Stimulated activated CD4-positive, alpha-beta T cell treated with anti-CD3 and anti-CD28 coated beads, Interleukin-15, amount 100 ng/mL, for 48 hours (primary cell): ENCODE measurements around the gene RAB5B.
A peak's percentile ranks its signal among the peaks of the same experiment; 100 is the strongest.
"Not testable (repeated sequence)": the region's sequence is repeated elsewhere in the genome, so short reads cannot be mapped to it uniquely, and the experiment has no call there.

ENCODE experiments used
- DNase-seq, 2 donors: peaks; one replicate each; pipeline ENCODE4 v3.0.0-alpha.2; 2020; ENCODE audit warnings: low read depth in 2 of 2

The RAB5B gene

DNA sequence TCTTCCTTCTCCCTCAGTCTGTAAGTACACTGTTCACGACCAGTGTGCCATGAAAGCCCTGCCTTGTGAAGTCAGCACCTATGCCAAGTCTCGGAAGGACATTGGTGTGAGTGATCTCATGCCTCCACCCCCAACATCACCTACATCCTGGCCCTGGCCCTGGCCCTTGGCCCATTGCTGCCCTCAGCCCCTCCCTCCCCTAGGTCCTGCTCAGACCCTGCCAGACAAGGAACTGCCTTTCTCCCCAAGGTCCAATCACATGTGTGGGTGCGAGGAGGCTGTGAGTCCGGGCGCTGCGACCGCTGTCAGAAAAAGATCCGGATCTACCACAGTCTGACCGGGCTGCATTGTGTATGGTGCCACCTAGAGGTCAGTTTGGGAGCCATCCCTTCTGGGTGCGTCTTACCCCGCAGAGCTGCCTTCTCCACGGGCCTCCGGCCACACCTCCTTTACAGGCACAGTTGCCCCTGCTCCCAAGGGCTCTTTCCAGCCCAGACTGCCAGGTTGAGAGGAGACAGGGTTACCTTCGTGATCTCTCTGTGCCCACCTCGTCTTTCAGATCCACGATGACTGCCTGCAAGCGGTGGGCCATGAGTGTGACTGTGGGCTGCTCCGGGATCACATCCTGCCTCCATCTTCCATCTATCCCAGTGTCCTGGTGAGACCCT, 33.7 kb upstream of the RAB5B start:
- DNase-seq, result peak; percentile 64 to 78

GRCh38 chr12:55942055-55942454, 31.8 kb upstream of the RAB5B start:
- no peak for DNase-seq

DNA sequence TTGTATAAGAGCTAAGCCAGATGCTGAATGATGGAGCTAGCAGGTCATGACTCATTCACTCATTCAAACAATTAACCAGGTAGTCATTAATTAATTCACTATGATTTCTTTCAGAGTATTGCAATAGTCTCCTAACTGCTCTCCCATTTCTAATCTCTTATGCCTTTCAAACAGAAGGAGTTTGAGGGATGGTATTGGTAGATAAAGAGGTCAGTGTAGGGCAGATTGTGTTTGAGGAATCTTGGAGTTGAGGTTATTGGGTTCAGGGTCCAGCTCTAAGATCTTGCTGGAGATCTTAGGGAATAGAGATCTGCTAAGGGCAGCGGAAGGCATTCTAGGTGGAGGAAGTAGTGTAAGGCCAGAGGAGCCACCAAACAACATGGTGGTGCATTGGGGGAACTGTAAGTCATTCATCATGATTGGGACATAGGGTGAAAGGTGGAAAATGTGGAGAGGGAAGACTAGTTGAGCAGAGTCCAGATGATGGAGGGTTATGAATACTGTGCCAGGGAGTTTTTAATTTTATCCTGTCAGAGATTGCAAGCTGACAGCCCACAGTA, 31.2 kb upstream of the RAB5B start:
- no peak for DNase-seq

GRCh38 chr12:55946553-55946952, 27.3 kb upstream of the RAB5B start:
- DNase-seq, result no peak

DNA sequence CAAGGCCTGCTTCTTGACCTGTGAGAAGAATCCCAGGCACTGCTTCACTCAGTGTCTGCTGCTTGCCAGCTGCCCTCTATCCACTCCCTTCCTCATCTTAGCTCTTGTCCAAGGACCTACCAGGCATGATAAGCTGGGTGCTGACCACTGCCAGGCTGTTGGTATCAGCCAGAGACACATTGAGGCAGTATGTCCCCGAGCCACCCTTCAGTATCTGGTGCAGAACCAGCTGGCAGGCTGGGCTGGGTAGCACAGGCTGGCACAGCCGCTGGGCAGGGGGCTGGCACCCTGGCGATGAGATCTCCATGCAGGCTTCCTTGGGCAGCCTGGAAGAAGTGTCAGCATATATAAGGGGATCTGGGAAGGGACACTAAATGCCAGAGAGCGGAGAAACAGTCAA, 18.5 kb upstream of the RAB5B start:
- DNase-seq, result no peak

DNA sequence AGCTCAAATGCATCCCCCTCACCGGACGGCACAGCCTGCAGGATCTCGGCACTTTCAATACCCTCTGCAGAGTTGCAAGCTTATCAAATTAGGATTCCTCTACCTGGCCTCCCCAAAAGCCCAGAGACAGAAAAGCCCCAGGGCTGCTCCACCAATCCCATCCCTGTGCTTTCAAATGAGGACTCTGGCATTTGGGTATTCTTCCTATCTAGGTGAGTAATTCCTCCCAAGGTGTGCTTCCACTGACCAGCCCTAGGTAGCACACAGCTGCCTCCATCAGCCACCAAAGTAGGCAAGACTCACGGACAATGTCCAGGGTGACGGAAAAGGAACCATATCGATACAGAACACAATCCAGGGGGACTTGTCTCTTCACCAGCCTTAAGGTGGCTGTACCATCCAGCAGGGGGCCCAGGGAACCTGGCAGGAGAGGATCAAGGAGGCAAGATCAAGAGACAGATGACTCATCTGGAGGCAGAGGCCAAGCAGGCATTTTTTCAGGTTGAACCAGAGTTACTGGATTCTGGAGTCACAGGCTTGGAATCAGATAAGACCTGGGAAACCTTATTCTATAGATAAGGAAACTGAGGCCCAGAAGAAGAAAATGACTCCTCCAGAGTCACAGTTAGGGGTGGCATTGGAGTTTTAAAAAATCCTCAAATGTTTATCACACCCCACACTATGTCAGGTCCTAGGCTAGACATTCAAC, 17.9 kb upstream of the RAB5B start:
- peak in 1 of 2 donors; percentile 32 for DNase-seq

- no peak for DNase-seq
Observed at GRCh38 chr12:55957106-55957859, 16.6 kb upstream of the RAB5B start.

- DNase-seq, result no peak
Observed at GRCh38 chr12:55963760-55964159, 10.1 kb upstream of the RAB5B start.

DNA sequence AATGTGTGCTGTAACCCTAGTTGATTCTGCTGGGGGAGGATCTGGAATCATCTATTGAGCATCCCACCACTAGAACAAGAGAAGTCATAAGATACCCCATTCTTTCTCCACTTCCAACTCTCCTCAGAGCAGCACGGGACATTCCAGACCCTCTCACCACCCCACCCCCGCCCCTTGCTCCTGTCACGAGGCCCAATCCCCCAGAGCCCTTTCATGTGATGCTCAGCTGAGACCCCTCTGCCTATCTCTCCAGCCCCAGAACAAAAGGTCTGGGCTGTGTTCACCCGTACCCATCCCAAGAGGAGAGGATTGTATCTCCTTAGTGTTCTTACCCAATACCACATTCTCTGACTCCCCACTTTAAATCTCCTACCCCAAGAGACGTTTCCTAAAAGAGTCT, 8.6 kb upstream of the RAB5B start:
- DNase-seq, result no peak

- DNase-seq, result no peak
Observed at GRCh38 chr12:55965941-55966407, 7.9 kb upstream of the RAB5B start, which contains the start of gene PMEL. TSS of gene PMEL (minus strand) at chr12:55966042. CDS start at chr12:55966011, 31 bp downstream.

DNA sequence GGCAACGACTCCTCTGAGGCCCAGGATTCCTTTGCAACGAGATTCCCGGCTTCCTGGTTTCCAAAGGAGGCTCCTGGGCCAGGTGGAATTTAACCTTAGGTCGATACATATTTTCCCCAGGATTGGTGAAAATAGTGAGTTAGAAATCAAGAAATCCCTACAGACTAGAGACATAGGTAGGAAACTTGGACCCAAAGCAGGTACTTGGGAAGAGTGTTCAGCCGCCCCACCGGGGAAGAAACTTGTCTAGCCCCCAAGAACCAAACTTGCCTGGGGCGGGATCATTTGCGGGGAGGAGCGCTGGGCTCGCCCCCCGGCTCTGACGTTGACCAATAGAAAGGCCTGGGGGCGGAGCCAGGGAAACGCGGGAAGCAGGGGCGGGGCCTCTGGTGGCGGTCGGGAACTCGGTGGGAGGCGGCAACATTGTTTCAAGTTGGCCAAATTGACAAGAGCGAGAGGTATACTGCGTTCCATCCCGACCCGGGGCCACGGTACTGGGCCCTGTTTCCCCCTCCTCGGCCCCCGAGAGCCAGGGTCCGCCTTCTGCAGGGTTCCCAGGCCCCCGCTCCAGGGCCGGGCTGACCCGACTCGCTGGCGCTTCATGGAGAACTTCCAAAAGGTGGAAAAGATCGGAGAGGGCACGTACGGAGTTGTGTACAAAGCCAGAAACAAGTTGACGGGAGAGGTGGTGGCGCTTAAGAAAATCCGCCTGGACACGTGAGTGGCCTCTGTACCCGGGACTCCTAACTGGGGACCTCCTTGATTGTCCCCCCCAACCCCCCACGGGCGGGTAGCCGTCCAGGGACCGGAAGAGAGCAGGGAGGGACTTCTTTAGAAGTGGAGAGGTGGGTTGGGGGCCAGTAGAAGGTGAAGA, 7.2 kb upstream of the RAB5B start, which contains the start of gene CDK2:
TSS of gene CDK2 (plus strand) at position 423 of the 874 bp plus-strand sequence. CDS start at position 602, 179 bp downstream.
- DNase-seq, result peak; percentile 81 to 93

DNA sequence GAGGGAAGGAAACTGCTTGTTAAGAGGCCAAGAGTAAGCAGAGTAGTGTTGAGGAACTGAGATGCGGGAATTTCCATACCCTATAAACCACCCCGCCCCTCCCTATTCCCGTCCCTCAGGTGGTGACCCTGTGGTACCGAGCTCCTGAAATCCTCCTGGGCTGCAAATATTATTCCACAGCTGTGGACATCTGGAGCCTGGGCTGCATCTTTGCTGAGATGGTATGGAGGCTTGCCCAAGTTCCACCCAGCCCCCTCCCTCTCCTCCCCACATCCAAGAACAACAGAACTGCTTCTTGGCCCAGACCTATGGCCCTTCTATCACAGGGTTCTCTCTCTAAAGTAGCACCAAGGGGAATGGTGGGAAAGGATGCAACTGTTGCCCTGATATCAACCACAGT, 4.5 kb upstream of the RAB5B start:
- DNase-seq, result no peak

- no peak for DNase-seq
Observed at GRCh38 chr12:55970775-55971174, 3.1 kb upstream of the RAB5B start.

DNA sequence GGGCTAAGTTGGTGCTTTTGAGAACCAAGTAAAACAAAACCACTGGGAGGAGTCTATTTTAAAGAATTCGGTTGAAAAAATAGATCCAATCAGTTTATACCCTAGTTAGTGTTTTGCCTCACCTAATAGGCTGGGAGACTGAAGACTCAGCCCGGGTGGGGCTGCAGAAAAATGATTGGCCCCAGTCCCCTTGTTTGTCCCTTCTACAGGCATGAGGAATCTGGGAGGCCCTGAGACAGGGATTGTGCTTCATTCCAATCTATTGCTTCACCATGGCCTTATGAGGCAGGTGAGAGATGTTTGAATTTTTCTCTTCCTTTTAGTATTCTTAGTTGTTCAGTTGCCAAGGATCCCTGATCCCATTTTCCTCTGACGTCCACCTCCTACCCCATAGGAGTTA, 1.8 kb upstream of the RAB5B start:
- no peak for DNase-seq

DNA sequence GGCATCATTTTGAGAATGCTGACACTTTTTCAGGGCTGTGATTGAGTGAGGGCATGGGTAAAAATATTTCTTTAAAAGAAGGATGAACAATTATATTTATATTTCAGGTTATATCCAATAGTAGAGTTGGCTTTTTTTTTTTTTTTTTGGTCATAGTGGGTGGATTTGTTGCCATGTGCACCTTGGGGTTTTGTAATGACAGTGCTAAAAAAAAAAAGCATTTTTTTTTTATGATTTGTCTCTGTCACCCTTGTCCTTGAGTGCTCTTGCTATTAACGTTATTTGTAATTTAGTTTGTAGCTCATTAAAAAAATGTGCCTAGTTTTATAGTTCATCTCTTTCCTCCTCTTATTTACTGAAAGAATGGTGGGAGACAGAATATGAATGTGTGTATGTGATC, 1.4 kb upstream of the RAB5B start:
- DNase-seq, result no peak

GRCh38 chr12:55972911-55973598, 823 bp upstream of the RAB5B start:
- no peak for DNase-seq

DNA sequence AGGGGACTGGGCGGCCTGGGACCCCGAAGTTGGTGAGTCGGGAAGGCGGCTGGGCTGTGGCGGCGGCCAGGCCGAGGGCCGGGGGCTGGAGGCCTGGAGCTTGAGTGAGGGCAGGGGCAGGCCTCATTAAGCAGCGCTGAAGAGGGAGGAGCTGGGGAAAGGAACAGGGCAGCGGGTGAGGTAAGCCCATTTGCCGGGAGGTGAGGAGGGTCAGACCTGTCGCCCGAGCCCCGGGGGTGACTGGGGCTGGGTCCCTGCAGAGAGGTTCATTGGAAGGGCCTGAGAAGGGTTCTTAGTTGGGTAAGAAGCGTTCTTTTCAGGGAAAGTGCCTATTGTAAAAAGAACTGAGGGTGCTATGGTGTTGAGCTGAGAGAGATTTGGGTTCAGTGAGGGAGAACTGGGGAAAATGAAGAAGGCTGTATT, 441 bp downstream of the RAB5B start:
- DNase-seq, result peak in 1 of 2 donors; percentile 27

DNA sequence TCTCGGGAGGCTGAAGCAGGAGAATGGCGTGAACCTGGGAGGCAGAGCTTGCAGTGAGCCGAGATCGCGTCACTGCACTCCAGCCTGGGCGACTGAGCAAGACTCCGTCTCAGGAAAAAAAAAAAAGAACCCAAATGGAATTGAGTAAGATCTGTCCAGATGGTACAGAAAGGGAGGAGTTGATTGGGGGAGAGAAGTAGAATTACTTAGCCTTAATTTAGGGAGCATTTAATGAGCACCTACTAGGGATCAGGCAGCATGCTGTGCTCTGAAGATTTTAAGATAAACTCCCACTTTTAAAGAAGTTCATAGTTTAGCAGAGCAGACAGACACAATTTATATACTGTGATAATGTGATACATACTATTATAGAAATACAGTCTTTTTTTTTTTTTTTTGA, 4.5 kb downstream of the RAB5B start:
- DNase-seq, result no peak

DNA sequence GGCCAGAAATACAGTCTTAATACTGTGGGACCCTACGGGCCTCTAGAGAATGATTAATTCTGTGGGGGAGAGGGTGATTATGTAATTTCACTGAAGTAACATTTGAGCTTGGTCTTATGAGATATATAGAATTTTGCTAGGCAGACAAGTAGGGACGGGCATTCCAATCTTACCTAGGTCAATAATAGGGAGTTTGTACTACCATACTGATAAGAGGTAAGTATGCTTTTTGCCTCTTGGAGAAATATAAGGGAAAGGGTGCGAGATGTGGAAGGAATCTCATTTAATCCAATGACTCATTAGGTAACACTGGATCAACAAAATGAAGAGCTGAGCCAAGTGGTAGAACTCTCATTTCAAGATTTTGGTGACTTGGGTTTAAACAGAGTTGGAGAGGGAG, 5.2 kb downstream of the RAB5B start:
- DNase-seq, result no peak

GRCh38 chr12:55981882-55982281, 8.0 kb downstream of the RAB5B start:
- DNase-seq, result not testable (repeated sequence)
